GM10248 (cell line): Measurements from ENCODE around the gene TSC2.

Experiments used
- CTCF ChIA-PET: fragments of 300-600 bp; sonication (Branson Sonifier 250); formaldehyde crosslinking; extraction: SDS; loops from one replicate; lab custom pipeline; 2021; ENCODE audit warnings: antibody characterized with exemption; lab: Yijun Ruan, JAX
- POLR2A ChIA-PET: fragments of 350-650 bp; sonication (Branson Sonifier 250); formaldehyde crosslinking; extraction: SDS; loops from one replicate; lab custom pipeline; 2020; ENCODE audit warnings: antibody characterized with exemption; lab: Yijun Ruan, JAX
- DNase-seq: peaks from one replicate; pipeline ENCODE4 v3.0.0; 2012; ENCODE audit errors: extremely low spot score
- TF ChIP-seq, protein P1 (sequence below): IDR thresholded peaks from 2 replicates; pipeline ENCODE4 v1.5.1; 2012; ENCODE audit warnings: mild to moderate bottlenecking, low read depth; ENCODE audit errors: extremely low read depth, missing control alignments, control extremely low read depth

TSC2 gene

DNA sequence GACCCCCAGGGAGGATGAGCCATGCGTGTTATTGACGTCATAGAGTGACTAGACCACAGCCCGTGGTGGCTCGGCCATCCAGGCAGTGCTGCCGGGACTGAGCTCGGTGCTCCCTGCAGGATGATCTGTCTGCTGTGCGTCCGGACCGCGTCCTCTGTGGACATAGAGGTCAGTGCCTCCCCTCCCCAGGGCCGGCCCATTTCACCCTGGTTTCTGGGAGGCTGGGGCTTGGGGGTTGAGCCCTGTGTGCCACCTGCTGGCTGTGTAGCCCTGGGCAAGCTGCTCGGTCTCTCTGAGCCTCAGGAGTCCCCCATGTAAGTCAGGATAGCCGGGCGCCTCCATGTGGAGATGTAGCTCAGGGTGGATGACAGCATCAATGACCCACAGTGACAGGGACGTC lies 8.3 kb downstream of the TSC2 start:
- CTCF ChIA-PET: interaction anchor here (1.0 to 2.3 kb wide), 6 partner anchors 9 to 99 kb away, joined by 3 to 13 read pairs (median 4); partner anchors contain the start of genes NTHL1 and TSC2
- no peak for DNase-seq
- POLR2A ChIA-PET: interaction anchor here (0.7 kb wide), 1 partner anchor 1098 kb away, joined by 9 read pairs; no protein-coding TSS in a partner anchor
- TF ChIP-seq, protein P1, sequence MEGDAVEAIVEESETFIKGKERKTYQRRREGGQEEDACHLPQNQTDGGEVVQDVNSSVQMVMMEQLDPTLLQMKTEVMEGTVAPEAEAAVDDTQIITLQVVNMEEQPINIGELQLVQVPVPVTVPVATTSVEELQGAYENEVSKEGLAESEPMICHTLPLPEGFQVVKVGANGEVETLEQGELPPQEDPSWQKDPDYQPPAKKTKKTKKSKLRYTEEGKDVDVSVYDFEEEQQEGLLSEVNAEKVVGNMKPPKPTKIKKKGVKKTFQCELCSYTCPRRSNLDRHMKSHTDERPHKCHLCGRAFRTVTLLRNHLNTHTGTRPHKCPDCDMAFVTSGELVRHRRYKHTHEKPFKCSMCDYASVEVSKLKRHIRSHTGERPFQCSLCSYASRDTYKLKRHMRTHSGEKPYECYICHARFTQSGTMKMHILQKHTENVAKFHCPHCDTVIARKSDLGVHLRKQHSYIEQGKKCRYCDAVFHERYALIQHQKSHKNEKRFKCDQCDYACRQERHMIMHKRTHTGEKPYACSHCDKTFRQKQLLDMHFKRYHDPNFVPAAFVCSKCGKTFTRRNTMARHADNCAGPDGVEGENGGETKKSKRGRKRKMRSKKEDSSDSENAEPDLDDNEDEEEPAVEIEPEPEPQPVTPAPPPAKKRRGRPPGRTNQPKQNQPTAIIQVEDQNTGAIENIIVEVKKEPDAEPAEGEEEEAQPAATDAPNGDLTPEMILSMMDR: peak; percentile 10

DNA sequence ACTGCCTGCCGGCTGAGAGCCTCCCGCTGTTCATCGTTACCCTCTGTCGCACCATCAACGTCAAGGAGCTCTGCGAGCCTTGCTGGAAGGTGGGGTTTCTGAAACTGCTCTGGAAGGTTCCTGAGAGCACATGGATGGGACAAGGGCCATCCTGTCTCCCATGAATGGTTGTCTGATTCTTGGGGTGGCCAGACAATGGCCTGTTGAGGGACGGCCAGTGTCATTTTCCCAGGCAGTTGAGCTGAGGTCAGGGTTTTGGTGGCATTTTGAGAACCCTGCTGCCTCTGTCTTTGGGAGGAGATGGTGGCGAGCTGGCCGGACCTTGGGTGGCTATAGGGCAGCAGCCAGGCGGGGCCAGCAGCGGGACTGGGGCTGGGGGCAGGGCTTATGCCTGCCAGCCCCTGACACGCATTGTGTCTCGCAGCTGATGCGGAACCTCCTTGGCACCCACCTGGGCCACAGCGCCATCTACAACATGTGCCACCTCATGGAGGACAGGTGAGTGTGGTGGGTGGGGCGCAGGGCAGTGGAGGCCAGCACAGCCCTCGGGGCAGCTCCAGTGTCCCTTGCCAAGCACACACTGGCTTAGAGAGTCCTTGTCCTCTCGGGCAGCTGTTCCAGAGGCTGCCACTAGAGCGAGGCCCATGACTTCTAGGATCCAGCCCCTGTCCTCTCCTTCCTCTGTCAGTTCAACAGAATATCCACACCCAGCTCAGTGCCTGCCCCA lies 9.1 kb downstream of the TSC2 start:
- DNase-seq: no peak
- ChIA-PET CTCF (interaction anchor here (1.0 to 2.3 kb wide), 5 partner anchors 10 to 96 kb away, joined by 3 to 13 read pairs (median 4); partner anchors contain the start of genes NTHL1 and TSC2), POLR2A (no interaction called here)
- TF ChIP-seq, protein P1: no peak

DNA sequence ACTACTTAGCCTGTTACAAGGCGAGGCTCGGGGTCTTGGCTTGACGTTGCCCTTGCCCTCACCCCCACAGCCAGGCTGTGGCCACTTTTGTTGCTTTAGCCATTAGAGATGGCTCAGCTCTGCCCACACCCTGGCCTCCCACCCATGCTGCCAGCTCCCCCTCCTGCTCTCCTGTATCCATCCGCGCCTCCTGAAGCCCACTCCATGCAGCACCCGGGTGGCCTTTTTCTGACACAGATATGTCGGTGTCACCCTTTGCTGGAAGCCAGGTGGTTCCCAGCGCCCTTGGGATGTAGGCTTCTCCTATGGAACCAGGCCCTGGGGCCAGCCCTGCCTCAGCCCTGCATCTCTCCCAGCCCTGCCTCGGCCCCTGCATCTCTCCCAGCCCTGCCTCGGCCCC lies 9.7 kb downstream of the TSC2 start:
- ChIA-PET POLR2A (no interaction called here), CTCF (interaction anchor here (1.4 to 2.3 kb wide), 3 partner anchors 10 to 44 kb away, joined by 3 to 13 read pairs (median 4); partner anchors contain the start of genes NTHL1 and TSC2)
- no peak for DNase-seq
- TF ChIP-seq, protein P1: no peak

DNA sequence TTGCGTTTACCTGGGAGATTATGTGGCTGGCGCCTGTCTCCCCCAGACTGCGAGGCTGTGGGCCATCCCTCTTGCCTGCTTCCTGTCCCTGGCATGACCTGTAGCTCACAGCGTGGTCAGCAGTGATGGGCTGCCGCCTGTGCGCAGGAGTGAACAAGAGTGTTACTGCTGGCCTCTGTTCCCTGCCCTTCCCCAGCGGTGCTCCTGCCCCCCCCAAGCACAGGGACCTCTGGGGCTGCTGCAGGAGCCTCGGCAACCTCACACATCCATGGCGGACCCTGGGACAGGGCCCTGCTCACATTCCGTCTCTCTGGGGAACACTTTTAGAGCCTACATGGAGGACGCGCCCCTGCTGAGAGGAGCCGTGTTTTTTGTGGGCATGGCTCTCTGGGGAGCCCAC lies 10.6 kb downstream of the TSC2 start:
- no peak for DNase-seq
- TF ChIP-seq, protein P1: no peak
- ChIA-PET POLR2A (interaction anchor here (0.7 kb wide), 1 partner anchor 90 kb away, joined by 3 read pairs; the partner anchor contains the start of gene RAB26), CTCF (no interaction called here)

DNA sequence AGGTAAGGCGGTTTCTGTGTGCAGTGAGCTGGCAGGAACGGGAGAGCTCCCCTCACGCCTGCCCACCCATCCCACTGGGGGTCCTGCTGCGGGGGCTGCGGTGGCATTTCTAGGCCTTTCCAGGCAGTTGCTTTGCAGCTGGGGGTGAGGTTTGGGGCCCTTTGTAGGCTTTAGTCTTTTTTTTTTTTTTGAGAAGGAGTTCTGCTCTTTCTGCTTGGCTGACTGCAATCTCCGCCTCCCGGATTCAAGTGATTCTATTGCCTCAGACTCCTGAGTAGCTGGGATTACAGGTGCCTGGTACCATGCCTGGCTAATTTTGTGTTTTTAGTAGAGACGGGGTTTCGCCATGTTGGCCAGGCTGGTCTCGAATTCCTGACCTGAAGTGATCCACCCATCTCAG lies 11.1 kb downstream of the TSC2 start:
- TF ChIP-seq, protein P1: no peak
- ChIA-PET POLR2A (interaction anchor here (0.7 kb wide), 1 partner anchor 90 kb away, joined by 3 read pairs; the partner anchor contains the start of gene RAB26), CTCF (interaction anchor here (2.1 kb wide), 1 partner anchor 82 kb away, joined by 6 read pairs; no protein-coding TSS in a partner anchor)
- no peak for DNase-seq

DNA sequence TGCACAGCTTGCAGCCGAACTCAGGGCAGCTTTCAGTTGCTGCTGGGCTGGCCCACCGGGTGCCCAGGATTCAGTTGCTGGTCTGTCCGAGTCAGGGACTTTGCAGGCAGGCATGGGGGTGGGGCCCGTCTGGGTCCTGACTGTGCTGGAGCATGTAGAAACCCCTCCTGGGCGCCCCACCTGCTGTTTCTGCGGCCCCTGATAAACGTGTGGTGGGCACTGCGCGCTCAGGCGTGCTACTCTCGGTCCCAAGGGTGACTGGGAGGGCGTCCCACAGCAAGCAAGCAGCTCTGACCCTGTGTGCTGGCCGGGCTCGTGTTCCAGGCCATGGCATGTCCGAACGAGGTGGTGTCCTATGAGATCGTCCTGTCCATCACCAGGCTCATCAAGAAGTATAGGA lies 12.6 kb downstream of the TSC2 start:
- CTCF ChIA-PET: interaction anchor here (2.1 kb wide), 1 partner anchor 80 kb away, joined by 6 read pairs; no protein-coding TSS in a partner anchor
- POLR2A ChIA-PET: no interaction called here

More for the DNA sequence above, 12.6 kb downstream of the TSC2 start:
- DNase-seq: no peak
- TF ChIP-seq, protein P1: no peak
